Endothelial cell (in vitro differentiated cells): Measurements from ENCODE around the gene LCMT1. TPM values are rescaled to one million over a fixed set of nuclear protein-coding genes. Genes with fewer than 3 reads are reported as not detected.

ENCODE experiments used
- DNase-seq: peaks from one replicate; pipeline ENCODE4 v3.0.0; 2021; ENCODE audit warnings: low spot score
- H3K27ac Mint-ChIP-seq: one replicate; pipeline ENCODE4 v1.8.0; 2021; ENCODE audit warnings: mixed read lengths, inconsistent platforms; ENCODE audit not compliant: unreplicated experiment
- H3K27me3 Mint-ChIP-seq: one replicate; pipeline ENCODE4 v1.8.0; 2021; ENCODE audit warnings: mild to moderate bottlenecking, moderate library complexity, mixed read lengths, inconsistent platforms; ENCODE audit not compliant: unreplicated experiment
- H3K36me3 Mint-ChIP-seq: one replicate; pipeline ENCODE4 v1.8.0; 2021; ENCODE audit warnings: mild to moderate bottlenecking, low read depth, mixed read lengths, inconsistent platforms; ENCODE audit not compliant: unreplicated experiment
- H3K4me1 Mint-ChIP-seq: one replicate; pipeline ENCODE4 v1.8.0; 2021; ENCODE audit warnings: mild to moderate bottlenecking, mixed read lengths, inconsistent platforms; ENCODE audit not compliant: unreplicated experiment
- H3K4me3 Mint-ChIP-seq: one replicate; pipeline ENCODE4 v1.8.0; 2021; ENCODE audit warnings: mild to moderate bottlenecking, mixed read lengths, inconsistent platforms; ENCODE audit not compliant: unreplicated experiment
- H3K9me3 Mint-ChIP-seq: one replicate; pipeline ENCODE4 v1.8.0; 2021; ENCODE audit warnings: mixed read lengths, inconsistent platforms; ENCODE audit not compliant: unreplicated experiment
- CTCF ChIP-seq: fragments of 200-600 bp; sonication (generic); IDR thresholded peaks from one replicate; pipeline ENCODE4 v1.5.0; 2021; ENCODE audit warnings: antibody characterized with exemption; ENCODE audit not compliant: unreplicated experiment
- total RNA-seq: library from RNA; stranded (reverse); fragmentation: NEBNext Ultra II Directional; extraction: Animal tissue kit (Norgen Biotek cat#: 25700); gene quantifications from one replicate; pipeline ENCODE4 v1.2.1, GENCODE V29; 2021; ENCODE audit not compliant: unreplicated experiment

The LCMT1 gene
- total RNA-seq, 1 donor from 2014 or later = 59.3 TPM

GRCh38 chr16:25079637-25080378, 31.7 kb upstream of the LCMT1 start:
- no peak overlapping the region for H3K27ac Mint-ChIP-seq
- no peak overlapping the region for H3K4me3 Mint-ChIP-seq
- H3K27me3 Mint-ChIP-seq = no peaks in the 10 kb centered on the region
- TF ChIP-seq CTCF = no peak
- H3K9me3 Mint-ChIP-seq = no peaks in the 10 kb centered on the region
- DNase-seq = no peak
- no peaks in the 10 kb centered on the region for H3K4me1 Mint-ChIP-seq
- H3K36me3 Mint-ChIP-seq = no peaks in the 10 kb centered on the region

DNA sequence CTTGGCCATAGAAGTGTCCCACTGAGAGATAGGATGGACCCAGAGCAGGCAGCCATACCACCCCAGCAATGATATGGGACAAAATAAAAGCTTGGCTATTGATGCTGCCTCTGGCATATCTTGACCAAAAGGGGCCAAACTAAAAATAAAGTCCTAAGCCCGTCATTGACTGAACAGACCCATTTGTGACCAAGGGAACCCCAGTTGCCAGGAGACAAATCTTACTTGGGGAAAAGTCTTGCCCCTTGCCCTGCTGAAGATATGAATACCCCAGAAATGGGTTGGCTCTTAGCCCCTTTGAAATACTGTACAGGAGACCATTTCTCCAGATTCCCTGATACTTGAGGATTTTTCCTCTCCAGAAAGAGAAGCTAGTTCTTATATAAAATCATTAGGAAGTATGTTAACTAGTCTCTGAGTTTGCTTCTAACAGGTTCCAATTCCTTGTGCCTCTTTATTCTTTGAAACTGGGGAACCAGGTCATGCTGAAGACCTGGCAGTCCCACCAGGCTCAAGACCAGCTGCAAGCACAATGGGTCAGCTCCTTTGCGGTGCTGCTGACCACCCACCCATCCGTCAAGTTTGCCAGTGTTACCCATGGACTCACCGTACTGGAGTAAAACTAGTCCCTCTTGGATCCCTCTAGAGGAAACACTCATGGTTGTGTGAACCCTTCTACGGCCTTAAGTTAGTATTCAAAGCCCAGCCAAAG, 31.0 kb upstream of the LCMT1 start:
- Mint-ChIP-seq H3K9me3 (no peaks in the 10 kb centered on the region), H3K4me1 (no peaks in the 10 kb centered on the region), H3K27me3 (no peaks in the 10 kb centered on the region), H3K27ac (no peak overlapping the region), H3K4me3 (no peak overlapping the region), H3K36me3 (no peaks in the 10 kb centered on the region)
- no peak for DNase-seq
- no peak for TF ChIP-seq CTCF

- peaks cover 3% of the 10 kb centered on the region for H3K27me3 Mint-ChIP-seq
- H3K9me3 Mint-ChIP-seq = no peaks in the 10 kb centered on the region
- H3K36me3 Mint-ChIP-seq = no peaks in the 10 kb centered on the region
- no peak overlapping the region for H3K4me3 Mint-ChIP-seq
- H3K4me1 Mint-ChIP-seq = no peaks in the 10 kb centered on the region
- no peak overlapping the region for H3K27ac Mint-ChIP-seq
- TF ChIP-seq CTCF = no peak
- no peak for DNase-seq
These were observed 29.8 kb upstream of the LCMT1 start for GRCh38 chr16:25081702-25082101.

- Mint-ChIP-seq H3K4me1 (no peaks in the 10 kb centered on the region), H3K27me3 (peaks cover 3% of the 10 kb centered on the region), H3K4me3 (no peak overlapping the region), H3K9me3 (no peaks in the 10 kb centered on the region), H3K36me3 (no peaks in the 10 kb centered on the region), H3K27ac (no peak overlapping the region)
- TF ChIP-seq CTCF = no peak
- DNase-seq = no peak
These were observed 28.5 kb upstream of the LCMT1 start for GRCh38 chr16:25083065-25083464.

DNA sequence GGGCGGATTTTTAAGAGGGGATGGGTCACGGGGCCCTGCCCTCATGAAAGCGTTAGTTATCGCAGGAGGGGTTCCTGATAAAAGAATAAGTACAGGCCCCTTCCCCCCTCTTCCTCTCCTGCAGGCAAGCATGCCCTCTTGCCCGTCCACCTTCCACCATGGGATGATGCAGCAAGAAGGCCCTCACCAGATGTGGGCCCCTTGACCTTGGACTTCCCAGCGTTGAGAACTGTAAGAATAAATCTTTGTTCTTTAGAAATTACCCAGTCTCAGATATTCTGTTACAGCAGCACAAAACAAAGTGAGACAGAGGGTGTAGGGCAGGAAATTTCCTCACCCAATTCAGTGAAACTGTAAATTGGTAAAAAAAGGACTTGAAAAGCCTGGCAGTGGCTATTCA, 27.8 kb upstream of the LCMT1 start:
- TF ChIP-seq CTCF = no peak
- Mint-ChIP-seq H3K4me1 (no peaks in the 10 kb centered on the region), H3K4me3 (no peak overlapping the region), H3K27ac (no peak overlapping the region), H3K27me3 (peaks cover 4% of the 10 kb centered on the region), H3K36me3 (no peaks in the 10 kb centered on the region), H3K9me3 (no peaks in the 10 kb centered on the region)
- no peak for DNase-seq
